ELR (cell line): ENCODE results near the gene USP3.

Source experiments
- DNase-seq: peaks from one replicate; pipeline ENCODE4 v3.0.0-alpha.2; 2015; ENCODE audit warnings: low read depth

USP3 gene

GRCh38 chr15:63497642-63498467, 6.5 kb upstream of the USP3 start:
- no peak for DNase-seq

GRCh38 chr15:63499175-63499549, 5.2 kb upstream of the USP3 start:
- no peak for DNase-seq

- no peak for DNase-seq
Observed at GRCh38 chr15:63499611-63500010, 4.8 kb upstream of the USP3 start.

- no peak for DNase-seq
Observed at GRCh38 chr15:63500265-63501250, 3.8 kb upstream of the USP3 start.

GRCh38 chr15:63501256-63502089, 2.9 kb upstream of the USP3 start:
- DNase-seq = peak; percentile 91

GRCh38 chr15:63502137-63502766, 2.1 kb upstream of the USP3 start:
- DNase-seq = peak; percentile 39

- peak; percentile 98 for DNase-seq
Observed at GRCh38 chr15:63502843-63503738, 1.3 kb upstream of the USP3 start.

GRCh38 chr15:63503739-63504246, 600 bp upstream of the USP3 start:
- DNase-seq = peak; percentile 93

- peak; percentile 76 for DNase-seq
Observed at GRCh38 chr15:63504979-63505841, 817 bp downstream of the USP3 start.

- DNase-seq = no peak
Observed at GRCh38 chr15:63505842-63506222, 1.4 kb downstream of the USP3 start.

- DNase-seq = peak; percentile 42
Observed at GRCh38 chr15:63506537-63507035, 2.2 kb downstream of the USP3 start.

GRCh38 chr15:63507878-63508818, 3.8 kb downstream of the USP3 start:
- no peak for DNase-seq

GRCh38 chr15:63509056-63509954, 4.9 kb downstream of the USP3 start:
- peak; percentile 51 for DNase-seq

GRCh38 chr15:63509955-63510940, 5.9 kb downstream of the USP3 start:
- DNase-seq = peak; percentile 83

GRCh38 chr15:63512148-63512547, 7.8 kb downstream of the USP3 start:
- DNase-seq = no peak

GRCh38 chr15:63513271-63513670, 8.9 kb downstream of the USP3 start:
- no peak for DNase-seq
